Endothelial cell of umbilical vein (primary cell): ENCODE results near the gene CDC42SE1. TPM values are rescaled to one million over a fixed set of nuclear protein-coding genes. Genes with fewer than 3 reads are reported as not detected.
"Not testable (repeated sequence)": the region's sequence is repeated elsewhere in the genome, so short reads cannot be mapped to it uniquely, and the experiment has no call there.

Experiments used
- BruUV-seq: library from RNA; stranded (reverse); fragments of 400-500 nt; replicated peaks from 2 replicates; lab custom pipeline; 2021; lab: Mats Ljungman, UMichigan
- CTCF ChIA-PET: fragments of 300-600, 350-600 bp; sonication (Branson Sonifier 250); formaldehyde crosslinking; loops from one replicate; lab custom pipeline; 2021; ENCODE audit warnings: antibody characterized with exemption, inconsistent platforms; lab: Charles Lee
- POLR2A ChIA-PET: fragments of 300-600, 350-600 bp; sonication (Branson Sonifier 250); formaldehyde crosslinking; loops from one replicate; lab custom pipeline; 2021; ENCODE audit warnings: antibody characterized with exemption, inconsistent platforms; lab: Charles Lee
- DNase-seq: peaks from one replicate; pipeline ENCODE4 v3.0.0-alpha.2; 2011; ENCODE audit warnings: low read depth, low spot score
- FAIRE-seq: peaks from 2 replicates; lab custom pipeline; 2011; peaks lifted over from hg19 to GRCh38; lab: Jason Lieb, UNC
- H2AFZ ChIP-seq: 2 replicates; pipeline ENCODE4 v1.6.0; 2012; ENCODE audit warnings: low read depth, low read length, control low read depth, inconsistent platforms
- H3K27ac ChIP-seq: 2 replicates; pipeline ENCODE4 v1.5.1; 2011; ENCODE audit warnings: low read depth, mild to moderate bottlenecking, control low read depth, low read length, moderate library complexity; ENCODE audit not compliant: insufficient read depth
- H3K27me3 ChIP-seq, 2 experiments: 2 replicates each; pipeline versions ENCODE4 v1.6.0 to v1.6.1; 2011; ENCODE audit warnings: low read length in 2 of 2, mixed read lengths in 1 of 2; ENCODE audit not compliant: control insufficient read depth in 2 of 2, insufficient read depth in 2 of 2
- H3K36me3 ChIP-seq, 2 experiments: 2 replicates in 1 of 2; 3 replicates in 1 of 2; pipeline ENCODE4 v1.5.1; 2011; ENCODE audit warnings: low read length in 2 of 2, mild to moderate bottlenecking in 1 of 2, moderate library complexity in 1 of 2; ENCODE audit not compliant: control insufficient read depth in 2 of 2, insufficient read depth in 2 of 2; ENCODE audit errors: extremely low read depth in 1 of 2
- H3K4me1 ChIP-seq: 3 replicates; pipeline ENCODE4 v1.5.1; 2011; ENCODE audit warnings: mild to moderate bottlenecking, low read length; ENCODE audit not compliant: control insufficient read depth, insufficient read depth; ENCODE audit errors: extremely low read depth
- H3K4me2 ChIP-seq: 2 replicates; pipeline ENCODE4 v1.6.1; 2011; ENCODE audit warnings: low read length, control low read depth, mixed read lengths; ENCODE audit not compliant: insufficient read depth
- H3K4me3 ChIP-seq, 3 experiments: fragments of 200-600 bp in 1 of 3; sonication (generic), shearing (Covaris generic) in 1 of 3; replicated peaks in 1 of 3; 2 replicates each; pipeline ENCODE4 v1.5.1; 2011 to 2016; ENCODE audit warnings: control low read depth in 3 of 3, low read length in 3 of 3, mild to moderate bottlenecking in 2 of 3, inconsistent platforms in 1 of 3, low read depth in 1 of 3, moderate library complexity in 1 of 3; ENCODE audit not compliant: insufficient read depth in 1 of 3
- H3K79me2 ChIP-seq: 2 replicates; pipeline ENCODE4 v1.6.0; 2012; ENCODE audit warnings: low read length, inconsistent platforms; ENCODE audit not compliant: control insufficient read depth, insufficient read depth
- H3K9ac ChIP-seq: replicated peaks from 2 replicates; pipeline ENCODE3; 2011; ENCODE audit warnings: low read length, control low read depth; ENCODE audit not compliant: insufficient read depth; ENCODE audit errors: extremely low read depth
- H3K9me1 ChIP-seq: replicated peaks from 3 replicates; pipeline ENCODE4 v1.6.0; 2011; ENCODE audit warnings: mild to moderate bottlenecking, low read length; ENCODE audit not compliant: control insufficient read depth, insufficient read depth; ENCODE audit errors: extremely low read depth
- H3K9me3 ChIP-seq: replicated peaks from 2 replicates; pipeline ENCODE4 v1.5.1; 2012; ENCODE audit warnings: low read length, inconsistent platforms; ENCODE audit not compliant: control insufficient read depth, insufficient read depth
- H4K20me1 ChIP-seq: replicated peaks from 2 replicates; pipeline ENCODE3; 2011; ENCODE audit warnings: mild to moderate bottlenecking, low read length; ENCODE audit not compliant: control insufficient read depth, insufficient read depth; ENCODE audit errors: extremely low read depth
- CTCF ChIP-seq, 2 donors: IDR thresholded peaks; 1 replicate in 1 of 2; 2 replicates in 1 of 2; pipeline ENCODE4 v1.5.1; 2011; ENCODE audit warnings: low read length in 2 of 2, mild to moderate bottlenecking in 2 of 2, moderate library complexity in 2 of 2, control low read depth in 1 of 2, inconsistent platforms in 1 of 2, low read depth in 1 of 2; ENCODE audit not compliant: insufficient read depth in 1 of 2; ENCODE audit errors: extremely low read depth in 1 of 2
- EZH2 ChIP-seq: IDR thresholded peaks from 2 replicates; pipeline ENCODE4 v1.6.1; 2012; ENCODE audit warnings: borderline replicate concordance, low read depth, mild to moderate bottlenecking, moderate library complexity, low read length, inconsistent platforms; ENCODE audit not compliant: severe bottlenecking
- FOS ChIP-seq: IDR thresholded peaks from 2 replicates; pipeline ENCODE4 v1.6.1; 2011; ENCODE audit warnings: mild to moderate bottlenecking, low read length, moderate library complexity, borderline replicate concordance; ENCODE audit not compliant: insufficient read depth
- GATA2 ChIP-seq: IDR thresholded peaks from 2 replicates; pipeline ENCODE4 v1.7.0; 2011; ENCODE audit warnings: low read depth, mild to moderate bottlenecking, moderate library complexity, mixed read lengths, low read length; ENCODE audit not compliant: insufficient read length, insufficient read depth
- JUN ChIP-seq: IDR thresholded peaks from 2 replicates; pipeline ENCODE4 v1.6.1; 2011; ENCODE audit warnings: borderline replicate concordance, low read depth; ENCODE audit not compliant: insufficient read length, insufficient read depth
- MAX ChIP-seq: IDR thresholded peaks from 2 replicates; pipeline ENCODE4 v1.6.1; 2011; ENCODE audit not compliant: insufficient read depth, insufficient read length
- MYC ChIP-seq: IDR thresholded peaks from one replicate; pipeline ENCODE4 v1.6.1; 2011; ENCODE audit warnings: mild to moderate bottlenecking, low read depth, low read length
- POLR2A ChIP-seq: IDR thresholded peaks from 2 replicates; pipeline ENCODE4 v1.6.1; 2012; ENCODE audit warnings: low read depth, mild to moderate bottlenecking, control low read depth, low read length
- POLR2AphosphoS5 ChIP-seq: IDR thresholded peaks from 2 replicates; pipeline ENCODE4 v1.6.1; 2012; ENCODE audit warnings: low read depth, mild to moderate bottlenecking, control low read depth, low read length, moderate library complexity; ENCODE audit not compliant: insufficient read depth
- dilution Hi-C: fragments of 300-500 bp; cut with MboI; formaldehyde crosslinking; loops from one replicate; pipeline ENCODE4 v1.15.0; 2019; ENCODE audit warnings: low sequenced_read_pairs; ENCODE audit not compliant: extremely low pct_ligation_motif_present
- intact Hi-C: fragments of 100-400 bp; cut with micrococcal nuclease; formaldehyde crosslinking; loops from one replicate; pipeline ENCODE4 v1.10.0; 2022
- polyA plus RNA-seq, 4 experiments: library from polyadenylated mRNA; depleted of rRNA in 3 of 4; stranded (reverse) in 3 of 4; unstranded in 1 of 4; fragments of >200 nt; gene quantifications; 2 replicates each; pipeline versions ENCODE4 v1.2.1 to v1.2.3, GENCODE V29; 2011 to 2012; ENCODE audit warnings: missing spikeins in 1 of 4
- total RNA-seq: library from RNA; stranded (reverse); gene quantifications from 2 replicates; pipeline ENCODE4 v1.2.3, GENCODE V29; 2021

The CDC42SE1 gene
- total and polyA plus RNA-seq, 2 donors (not counting 3 experiments of a cell fraction or from before 2014, with no cell fraction given), result 59.6 to 85.9 TPM

- intact Hi-C loops, result no loop called here
- H4K20me1 ChIP-seq, result no peaks in the 10 kb centered on the region
- peak; percentile 26 for FAIRE-seq
These were observed 38.7 kb upstream of the CDC42SE1 start for GRCh38 chr1:151098126-151098525.

GRCh38 chr1:151097426-151097825 is 38.0 kb upstream of the CDC42SE1 start:
- H3K4me3 ChIP-seq, H4K20me1 ChIP-seq, DNase-seq, H3K4me2 ChIP-seq, H3K36me3 ChIP-seq, H3K27ac ChIP-seq, intact Hi-C loops, H3K79me2 ChIP-seq, H3K9ac ChIP-seq, H3K4me1 ChIP-seq, BruUV-seq, FAIRE-seq, dilution Hi-C loops, H3K27me3 ChIP-seq, H2AFZ ChIP-seq, H3K9me3 ChIP-seq, H3K9me1 ChIP-seq: not testable (repeated sequence)
- ChIA-PET CTCF (interaction anchor here (0.8 to 12.7 kb wide), 4 partner anchors 13 to 141 kb away, joined by 3 to 623 read pairs (median 3); partner anchors contain the start of gene TNFAIP8L2), POLR2A (interaction anchor here (1.2 kb wide), 1 partner anchor 157 kb away, joined by 3 read pairs; the partner anchor contains the start of gene PSMD4)

More at GRCh38 chr1:151098126-151098525, 38.7 kb upstream of the CDC42SE1 start:
- H3K4me3 ChIP-seq, result no peak overlapping the region
- no peak for DNase-seq
- CTCF ChIA-PET, result interaction anchor here (0.8 to 12.7 kb wide), 6 partner anchors 14 to 153 kb away, joined by 3 to 623 read pairs (median 28); partner anchors contain the start of gene TNFAIP8L2
- BruUV-seq, result no TSS peak
- no peak for TF ChIP-seq MYC
- no peak for TF ChIP-seq POLR2AphosphoS5
- TF ChIP-seq CTCF (IDR thresholded peaks at IDR 0.05; ENCODE audit: extremely low read depth in 1 of 2, insufficient read depth in 1 of 2, low read depth in 1 of 2, low read length in 2 of 2), result no peak
- no peak for TF ChIP-seq JUN
- no peak for TF ChIP-seq POLR2A
- no peak for TF ChIP-seq MAX
- no peak for TF ChIP-seq FOS
- no peak for TF ChIP-seq GATA2
- no peak for TF ChIP-seq EZH2
- H3K9me3 ChIP-seq, result no peaks in the 10 kb centered on the region
- H3K36me3 ChIP-seq, result no peaks in the 10 kb centered on the region
- no peak overlapping the region for H3K27ac ChIP-seq
- POLR2A ChIA-PET, result interaction anchor here (1.2 kb wide), 1 partner anchor 157 kb away, joined by 3 read pairs; the partner anchor contains the start of gene PSMD4
- H3K4me1 ChIP-seq, result no peaks in the 10 kb centered on the region
- H3K4me2 ChIP-seq, result no peak overlapping the region
- no peak overlapping the region for H3K9ac ChIP-seq
- no peak overlapping the region for H2AFZ ChIP-seq
- H3K9me1 ChIP-seq, result no peaks in the 10 kb centered on the region
- H3K79me2 ChIP-seq, result no peaks in the 10 kb centered on the region
- dilution Hi-C loops, result no loop called here
- no peaks in the 10 kb centered on the region for H3K27me3 ChIP-seq
